WTC11 (cell line): ENCODE data around the gene TMEM255A.

Experiments used
- ATF3 ChIP-seq: sonication (generic); formaldehyde crosslinking; conservative IDR thresholded peaks from 2 replicates; pipeline ENCODE4 v1.8.1; 2022; ENCODE audit warnings: mild to moderate bottlenecking, missing genetic modification reagents
- ATF6 ChIP-seq: sonication (generic); formaldehyde crosslinking; IDR thresholded peaks from 2 replicates; pipeline ENCODE4 v1.8.1; 2023; ENCODE audit warnings: mild to moderate bottlenecking, missing genetic modification reagents
- CREB1 ChIP-seq: sonication (generic); formaldehyde crosslinking; IDR thresholded peaks from 2 replicates; pipeline ENCODE4 v1.8.0; 2023; ENCODE audit warnings: mild to moderate bottlenecking, missing genetic modification reagents
- MAX ChIP-seq: sonication (generic); formaldehyde crosslinking; IDR thresholded peaks from 2 replicates; pipeline ENCODE4 v1.8.0; 2022; ENCODE audit warnings: mild to moderate bottlenecking, missing genetic modification reagents
- NR3C1 ChIP-seq: sonication (generic); formaldehyde crosslinking; conservative IDR thresholded peaks from 2 replicates; pipeline ENCODE4 v1.8.1; 2023; ENCODE audit warnings: low read depth, mild to moderate bottlenecking, missing genetic modification reagents
- PRRX2 ChIP-seq: fragments of 250-450 bp; sonication (Bioruptor Pico); IDR thresholded peaks from 2 replicates; pipeline ENCODE4 v1.8.0; 2021; ENCODE audit warnings: mild to moderate bottlenecking
- RELA ChIP-seq: sonication (generic); formaldehyde crosslinking; IDR thresholded peaks from 2 replicates; pipeline ENCODE4 v1.8.1; 2022; ENCODE audit warnings: missing genetic modification reagents, mild to moderate bottlenecking, borderline replicate concordance
- ZBTB21 ChIP-seq: sonication (generic); formaldehyde crosslinking; IDR thresholded peaks from 2 replicates; pipeline ENCODE4 v1.8.1; 2023; ENCODE audit warnings: mild to moderate bottlenecking, missing genetic modification reagents, borderline replicate concordance
- TF ChIP-seq, protein P1 (sequence below): fragments of 200-600 bp; IDR thresholded peaks from 2 replicates; pipeline ENCODE4 v1.8.0; 2022; ENCODE audit warnings: antibody characterized with exemption
- TF ChIP-seq, protein P2 (sequence below): fragments of 250-450 bp; sonication (Bioruptor Pico); IDR thresholded peaks from 2 replicates; pipeline ENCODE4 v1.9.0; 2021; ENCODE audit warnings: mild to moderate bottlenecking, borderline replicate concordance
- TF ChIP-seq, protein P3 (sequence below): sonication (generic); formaldehyde crosslinking; IDR thresholded peaks from 2 replicates; pipeline ENCODE4 v1.8.0; 2023; ENCODE audit warnings: mild to moderate bottlenecking, missing genetic modification reagents
- TF ChIP-seq, protein P4 (sequence below): sonication (generic); formaldehyde crosslinking; IDR thresholded peaks from 2 replicates; pipeline ENCODE4 v1.8.1; 2022; ENCODE audit warnings: low read depth, mild to moderate bottlenecking, moderate library complexity, missing genetic modification reagents, borderline replicate concordance

DNA sequence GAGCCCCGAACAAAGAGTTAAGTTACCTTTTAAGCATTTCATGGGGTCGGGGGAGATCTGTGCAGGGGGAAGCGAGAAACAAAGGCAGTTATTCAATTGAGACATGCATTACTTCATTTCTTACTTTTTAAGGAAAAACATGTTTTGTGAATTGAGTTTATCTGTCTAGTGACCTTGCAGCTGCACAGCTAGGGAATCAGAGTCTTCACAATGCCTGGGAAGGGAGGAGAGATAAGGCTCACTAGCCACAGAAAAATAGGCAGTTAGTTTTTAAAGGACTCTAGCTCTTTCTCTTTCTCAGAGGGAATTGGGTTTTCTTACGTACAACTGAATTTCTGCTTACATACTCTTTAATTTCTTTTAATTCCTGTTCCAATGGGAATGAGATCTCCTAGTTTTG lies 86.9 kb downstream of the TMEM255A start:
- TF ChIP-seq, protein P1, sequence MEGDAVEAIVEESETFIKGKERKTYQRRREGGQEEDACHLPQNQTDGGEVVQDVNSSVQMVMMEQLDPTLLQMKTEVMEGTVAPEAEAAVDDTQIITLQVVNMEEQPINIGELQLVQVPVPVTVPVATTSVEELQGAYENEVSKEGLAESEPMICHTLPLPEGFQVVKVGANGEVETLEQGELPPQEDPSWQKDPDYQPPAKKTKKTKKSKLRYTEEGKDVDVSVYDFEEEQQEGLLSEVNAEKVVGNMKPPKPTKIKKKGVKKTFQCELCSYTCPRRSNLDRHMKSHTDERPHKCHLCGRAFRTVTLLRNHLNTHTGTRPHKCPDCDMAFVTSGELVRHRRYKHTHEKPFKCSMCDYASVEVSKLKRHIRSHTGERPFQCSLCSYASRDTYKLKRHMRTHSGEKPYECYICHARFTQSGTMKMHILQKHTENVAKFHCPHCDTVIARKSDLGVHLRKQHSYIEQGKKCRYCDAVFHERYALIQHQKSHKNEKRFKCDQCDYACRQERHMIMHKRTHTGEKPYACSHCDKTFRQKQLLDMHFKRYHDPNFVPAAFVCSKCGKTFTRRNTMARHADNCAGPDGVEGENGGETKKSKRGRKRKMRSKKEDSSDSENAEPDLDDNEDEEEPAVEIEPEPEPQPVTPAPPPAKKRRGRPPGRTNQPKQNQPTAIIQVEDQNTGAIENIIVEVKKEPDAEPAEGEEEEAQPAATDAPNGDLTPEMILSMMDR = no peak
- no peak for TF ChIP-seq ZBTB21 (CRISPR knock-in tag)
- no peak for TF ChIP-seq PRRX2
- TF ChIP-seq NR3C1 (CRISPR knock-in tag) = no peak
- TF ChIP-seq ATF3 = no peak
- TF ChIP-seq, protein P2, sequence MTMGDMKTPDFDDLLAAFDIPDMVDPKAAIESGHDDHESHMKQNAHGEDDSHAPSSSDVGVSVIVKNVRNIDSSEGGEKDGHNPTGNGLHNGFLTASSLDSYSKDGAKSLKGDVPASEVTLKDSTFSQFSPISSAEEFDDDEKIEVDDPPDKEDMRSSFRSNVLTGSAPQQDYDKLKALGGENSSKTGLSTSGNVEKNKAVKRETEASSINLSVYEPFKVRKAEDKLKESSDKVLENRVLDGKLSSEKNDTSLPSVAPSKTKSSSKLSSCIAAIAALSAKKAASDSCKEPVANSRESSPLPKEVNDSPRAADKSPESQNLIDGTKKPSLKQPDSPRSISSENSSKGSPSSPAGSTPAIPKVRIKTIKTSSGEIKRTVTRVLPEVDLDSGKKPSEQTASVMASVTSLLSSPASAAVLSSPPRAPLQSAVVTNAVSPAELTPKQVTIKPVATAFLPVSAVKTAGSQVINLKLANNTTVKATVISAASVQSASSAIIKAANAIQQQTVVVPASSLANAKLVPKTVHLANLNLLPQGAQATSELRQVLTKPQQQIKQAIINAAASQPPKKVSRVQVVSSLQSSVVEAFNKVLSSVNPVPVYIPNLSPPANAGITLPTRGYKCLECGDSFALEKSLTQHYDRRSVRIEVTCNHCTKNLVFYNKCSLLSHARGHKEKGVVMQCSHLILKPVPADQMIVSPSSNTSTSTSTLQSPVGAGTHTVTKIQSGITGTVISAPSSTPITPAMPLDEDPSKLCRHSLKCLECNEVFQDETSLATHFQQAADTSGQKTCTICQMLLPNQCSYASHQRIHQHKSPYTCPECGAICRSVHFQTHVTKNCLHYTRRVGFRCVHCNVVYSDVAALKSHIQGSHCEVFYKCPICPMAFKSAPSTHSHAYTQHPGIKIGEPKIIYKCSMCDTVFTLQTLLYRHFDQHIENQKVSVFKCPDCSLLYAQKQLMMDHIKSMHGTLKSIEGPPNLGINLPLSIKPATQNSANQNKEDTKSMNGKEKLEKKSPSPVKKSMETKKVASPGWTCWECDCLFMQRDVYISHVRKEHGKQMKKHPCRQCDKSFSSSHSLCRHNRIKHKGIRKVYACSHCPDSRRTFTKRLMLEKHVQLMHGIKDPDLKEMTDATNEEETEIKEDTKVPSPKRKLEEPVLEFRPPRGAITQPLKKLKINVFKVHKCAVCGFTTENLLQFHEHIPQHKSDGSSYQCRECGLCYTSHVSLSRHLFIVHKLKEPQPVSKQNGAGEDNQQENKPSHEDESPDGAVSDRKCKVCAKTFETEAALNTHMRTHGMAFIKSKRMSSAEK = no peak
- TF ChIP-seq, protein P3, sequence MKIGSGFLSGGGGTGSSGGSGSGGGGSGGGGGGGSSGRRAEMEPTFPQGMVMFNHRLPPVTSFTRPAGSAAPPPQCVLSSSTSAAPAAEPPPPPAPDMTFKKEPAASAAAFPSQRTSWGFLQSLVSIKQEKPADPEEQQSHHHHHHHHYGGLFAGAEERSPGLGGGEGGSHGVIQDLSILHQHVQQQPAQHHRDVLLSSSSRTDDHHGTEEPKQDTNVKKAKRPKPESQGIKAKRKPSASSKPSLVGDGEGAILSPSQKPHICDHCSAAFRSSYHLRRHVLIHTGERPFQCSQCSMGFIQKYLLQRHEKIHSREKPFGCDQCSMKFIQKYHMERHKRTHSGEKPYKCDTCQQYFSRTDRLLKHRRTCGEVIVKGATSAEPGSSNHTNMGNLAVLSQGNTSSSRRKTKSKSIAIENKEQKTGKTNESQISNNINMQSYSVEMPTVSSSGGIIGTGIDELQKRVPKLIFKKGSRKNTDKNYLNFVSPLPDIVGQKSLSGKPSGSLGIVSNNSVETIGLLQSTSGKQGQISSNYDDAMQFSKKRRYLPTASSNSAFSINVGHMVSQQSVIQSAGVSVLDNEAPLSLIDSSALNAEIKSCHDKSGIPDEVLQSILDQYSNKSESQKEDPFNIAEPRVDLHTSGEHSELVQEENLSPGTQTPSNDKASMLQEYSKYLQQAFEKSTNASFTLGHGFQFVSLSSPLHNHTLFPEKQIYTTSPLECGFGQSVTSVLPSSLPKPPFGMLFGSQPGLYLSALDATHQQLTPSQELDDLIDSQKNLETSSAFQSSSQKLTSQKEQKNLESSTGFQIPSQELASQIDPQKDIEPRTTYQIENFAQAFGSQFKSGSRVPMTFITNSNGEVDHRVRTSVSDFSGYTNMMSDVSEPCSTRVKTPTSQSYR (CRISPR knock-in tag) = no peak
- no peak for TF ChIP-seq ATF6 (CRISPR knock-in tag)
- TF ChIP-seq, protein P4, sequence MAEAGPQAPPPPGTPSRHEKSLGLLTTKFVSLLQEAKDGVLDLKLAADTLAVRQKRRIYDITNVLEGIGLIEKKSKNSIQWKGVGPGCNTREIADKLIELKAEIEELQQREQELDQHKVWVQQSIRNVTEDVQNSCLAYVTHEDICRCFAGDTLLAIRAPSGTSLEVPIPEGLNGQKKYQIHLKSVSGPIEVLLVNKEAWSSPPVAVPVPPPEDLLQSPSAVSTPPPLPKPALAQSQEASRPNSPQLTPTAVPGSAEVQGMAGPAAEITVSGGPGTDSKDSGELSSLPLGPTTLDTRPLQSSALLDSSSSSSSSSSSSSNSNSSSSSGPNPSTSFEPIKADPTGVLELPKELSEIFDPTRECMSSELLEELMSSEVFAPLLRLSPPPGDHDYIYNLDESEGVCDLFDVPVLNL = no peak
- no peak for TF ChIP-seq MAX (CRISPR knock-in tag)
- no peak for TF ChIP-seq CREB1 (CRISPR knock-in tag)
- no peak for TF ChIP-seq RELA (CRISPR knock-in tag)
